ENCODE results near the gene REEP1.

The REEP1 gene

DNA sequence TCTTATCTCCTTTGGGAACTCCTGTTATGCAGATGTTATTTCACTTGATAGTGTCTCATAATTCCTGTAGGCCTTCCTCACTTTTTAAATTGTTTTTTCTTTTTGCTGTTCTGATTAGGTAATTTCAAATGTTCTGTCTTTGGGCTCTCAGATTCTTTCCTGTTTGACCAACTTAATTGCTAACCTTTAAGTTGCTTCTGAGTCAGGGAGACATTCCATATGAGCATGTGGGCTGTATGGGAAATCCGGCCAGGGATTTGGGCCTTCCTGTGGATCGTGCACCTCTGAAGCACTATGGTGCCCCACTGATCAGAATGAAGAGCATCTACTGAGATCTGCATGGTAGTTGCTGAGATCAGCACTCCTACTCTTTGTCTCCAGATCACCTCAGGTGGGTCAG lies 44.7 kb upstream of the REEP1 start:
- H3K27me3 ChIP-seq (ENCODE audit: low read length), result no peaks in the 10 kb centered on the region
- H3K9ac ChIP-seq (ENCODE audit: low read length), result no peak overlapping the region
- no peak overlapping the region for H3K4me3 ChIP-seq (ENCODE audit: insufficient read depth, low read length, poor library complexity, severe bottlenecking)
- no peaks in the 10 kb centered on the region for H3K9me2 ChIP-seq (replicated peaks; ENCODE audit: insufficient read depth, low read length)
- H3K27ac ChIP-seq (ENCODE audit: low read depth, low read length), result no peak overlapping the region
- no peaks in the 10 kb centered on the region for H3F3A ChIP-seq (ENCODE audit: insufficient read depth)
- no peak overlapping the region for H2AFZ ChIP-seq (ENCODE audit: low read depth, low read length, severe bottlenecking)
- H3K4me2 ChIP-seq (ENCODE audit: low read depth, low read length, poor library complexity, severe bottlenecking), result no peak overlapping the region
- H3K36me3 ChIP-seq (ENCODE audit: low read length), result no peaks in the 10 kb centered on the region
- TF ChIP-seq, protein P1, sequence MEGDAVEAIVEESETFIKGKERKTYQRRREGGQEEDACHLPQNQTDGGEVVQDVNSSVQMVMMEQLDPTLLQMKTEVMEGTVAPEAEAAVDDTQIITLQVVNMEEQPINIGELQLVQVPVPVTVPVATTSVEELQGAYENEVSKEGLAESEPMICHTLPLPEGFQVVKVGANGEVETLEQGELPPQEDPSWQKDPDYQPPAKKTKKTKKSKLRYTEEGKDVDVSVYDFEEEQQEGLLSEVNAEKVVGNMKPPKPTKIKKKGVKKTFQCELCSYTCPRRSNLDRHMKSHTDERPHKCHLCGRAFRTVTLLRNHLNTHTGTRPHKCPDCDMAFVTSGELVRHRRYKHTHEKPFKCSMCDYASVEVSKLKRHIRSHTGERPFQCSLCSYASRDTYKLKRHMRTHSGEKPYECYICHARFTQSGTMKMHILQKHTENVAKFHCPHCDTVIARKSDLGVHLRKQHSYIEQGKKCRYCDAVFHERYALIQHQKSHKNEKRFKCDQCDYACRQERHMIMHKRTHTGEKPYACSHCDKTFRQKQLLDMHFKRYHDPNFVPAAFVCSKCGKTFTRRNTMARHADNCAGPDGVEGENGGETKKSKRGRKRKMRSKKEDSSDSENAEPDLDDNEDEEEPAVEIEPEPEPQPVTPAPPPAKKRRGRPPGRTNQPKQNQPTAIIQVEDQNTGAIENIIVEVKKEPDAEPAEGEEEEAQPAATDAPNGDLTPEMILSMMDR (IDR thresholded peaks at IDR 0.05; ENCODE audit: insufficient read depth, low read length, poor library complexity, severe bottlenecking), result no peak
- TF ChIP-seq EZH2phosphoT487 (conservative IDR thresholded peaks at IDR 0.05; ENCODE audit: low read length), result no peak
- H3K79me2 ChIP-seq (ENCODE audit: insufficient read depth, low read length), result no peaks in the 10 kb centered on the region
- H4K20me1 ChIP-seq (ENCODE audit: low read depth, low read length), result no peaks in the 10 kb centered on the region
- no peaks in the 10 kb centered on the region for H3K9me3 ChIP-seq (ENCODE audit: insufficient read depth, low read length)

DNA sequence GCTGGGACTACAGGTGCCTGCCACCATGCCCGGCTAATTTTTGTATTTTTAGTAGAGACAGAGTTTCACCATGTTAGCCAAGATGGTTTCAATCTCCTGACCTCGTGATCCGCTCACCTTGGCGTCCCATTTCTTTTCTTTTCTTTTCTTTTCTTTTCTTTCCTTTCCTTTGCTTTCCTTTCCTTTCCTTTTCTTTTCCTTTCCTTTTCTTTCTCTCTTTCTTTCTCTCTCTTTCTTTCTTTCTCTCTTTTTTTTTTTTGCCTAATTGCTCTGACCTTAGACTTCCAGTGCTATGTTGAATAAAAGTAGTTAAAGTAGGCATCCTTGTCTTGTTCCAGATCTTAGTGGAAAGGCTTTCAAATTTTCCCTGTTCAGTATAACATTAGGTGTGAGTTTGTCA lies 41.0 kb upstream of the REEP1 start:
- H2AFZ ChIP-seq (ENCODE audit: low read depth, low read length, severe bottlenecking), result no peak overlapping the region
- H3K27ac ChIP-seq (ENCODE audit: low read depth, low read length), result no peak overlapping the region
- no peaks in the 10 kb centered on the region for H3K9me2 ChIP-seq (replicated peaks; ENCODE audit: insufficient read depth, low read length)
- H3K79me2 ChIP-seq (ENCODE audit: insufficient read depth, low read length), result no peaks in the 10 kb centered on the region
- no peaks in the 10 kb centered on the region for H3F3A ChIP-seq (ENCODE audit: insufficient read depth)
- H3K36me3 ChIP-seq (ENCODE audit: low read length), result no peaks in the 10 kb centered on the region
- no peaks in the 10 kb centered on the region for H3K9me3 ChIP-seq (ENCODE audit: insufficient read depth, low read length)
- no peaks in the 10 kb centered on the region for H3K27me3 ChIP-seq (ENCODE audit: low read length)
- no peak overlapping the region for H3K4me3 ChIP-seq (ENCODE audit: insufficient read depth, low read length, poor library complexity, severe bottlenecking)
- H3K9ac ChIP-seq (ENCODE audit: low read length), result no peak overlapping the region
- TF ChIP-seq, protein P1 (IDR thresholded peaks at IDR 0.05; ENCODE audit: insufficient read depth, low read length, poor library complexity, severe bottlenecking), result no peak
- no peak for TF ChIP-seq EZH2phosphoT487 (conservative IDR thresholded peaks at IDR 0.05; ENCODE audit: low read length)
- H3K4me2 ChIP-seq (ENCODE audit: low read depth, low read length, poor library complexity, severe bottlenecking), result no peak overlapping the region
- H4K20me1 ChIP-seq (ENCODE audit: low read depth, low read length), result no peaks in the 10 kb centered on the region

DNA sequence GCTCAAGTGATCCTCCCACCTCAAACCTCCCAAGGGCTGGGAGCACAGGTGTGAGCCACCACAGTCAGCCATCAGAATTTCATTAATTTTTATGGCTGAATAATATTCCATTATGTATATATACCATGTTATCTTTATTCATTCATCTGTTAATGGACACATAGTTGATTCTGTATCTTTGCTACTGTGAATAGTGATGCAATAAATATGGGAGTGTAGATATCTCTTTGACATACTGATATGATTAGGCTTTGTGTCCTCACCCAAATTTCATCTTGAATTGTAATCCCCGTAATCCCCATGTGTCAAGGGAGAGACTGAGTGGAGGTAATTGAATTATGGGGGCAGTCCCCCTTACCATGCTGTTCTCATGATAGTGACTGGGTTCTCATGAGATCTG lies 38.2 kb upstream of the REEP1 start:
- Histone ChIP-seq H3K27ac (ENCODE audit: low read depth, low read length) (no peak overlapping the region), H3K27me3 (ENCODE audit: low read length) (no peaks in the 10 kb centered on the region), H4K20me1 (ENCODE audit: low read depth, low read length) (no peaks in the 10 kb centered on the region), H3K9me3 (ENCODE audit: insufficient read depth, low read length) (no peaks in the 10 kb centered on the region), H3K4me3 (ENCODE audit: insufficient read depth, low read length, poor library complexity, severe bottlenecking) (no peak overlapping the region), H3K79me2 (ENCODE audit: insufficient read depth, low read length) (no peaks in the 10 kb centered on the region), H3K9ac (ENCODE audit: low read length) (no peak overlapping the region), H2AFZ (ENCODE audit: low read depth, low read length, severe bottlenecking) (no peak overlapping the region), H3K36me3 (ENCODE audit: low read length) (no peaks in the 10 kb centered on the region), H3K4me2 (ENCODE audit: low read depth, low read length, poor library complexity, severe bottlenecking) (no peak overlapping the region), H3K9me2 (replicated peaks; ENCODE audit: insufficient read depth, low read length) (no peaks in the 10 kb centered on the region), H3F3A (ENCODE audit: insufficient read depth) (no peaks in the 10 kb centered on the region)
- TF ChIP-seq, protein P1 (IDR thresholded peaks at IDR 0.05; ENCODE audit: insufficient read depth, low read length, poor library complexity, severe bottlenecking), result no peak
- no peak for TF ChIP-seq EZH2phosphoT487 (conservative IDR thresholded peaks at IDR 0.05; ENCODE audit: low read length)
